GM18861 (cell line): ENCODE measurements around the gene LGALS3.
A peak's percentile ranks its signal among the peaks of the same experiment; 100 is the strongest.

Experiments used
- ATAC-seq: cut with Tn5 transposase; IDR thresholded peaks from one replicate; pipeline ENCODE4 v1.9.1; 2021; ENCODE audit not compliant: unreplicated experiment

The LGALS3 gene

DNA sequence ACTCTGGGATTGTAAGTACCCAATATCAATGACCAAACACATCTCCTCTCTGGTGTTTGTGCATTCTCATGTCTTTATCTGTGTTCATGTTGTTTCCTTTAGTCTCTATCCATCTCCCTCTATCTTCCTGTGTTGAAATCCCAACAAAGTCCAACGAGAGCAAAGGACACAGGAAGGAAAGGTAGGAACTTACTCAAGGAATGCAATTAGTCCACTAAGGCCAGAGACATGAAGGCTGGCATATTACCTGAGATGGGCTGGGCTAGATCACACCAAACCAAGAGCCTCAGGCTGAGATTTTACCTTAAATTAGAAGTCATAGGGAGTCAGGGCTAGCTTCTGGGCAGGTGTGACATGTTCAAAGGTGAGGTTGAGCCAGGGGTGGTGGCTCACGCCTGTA, 14.3 kb upstream of the LGALS3 start:
- ATAC-seq = no peak

DNA sequence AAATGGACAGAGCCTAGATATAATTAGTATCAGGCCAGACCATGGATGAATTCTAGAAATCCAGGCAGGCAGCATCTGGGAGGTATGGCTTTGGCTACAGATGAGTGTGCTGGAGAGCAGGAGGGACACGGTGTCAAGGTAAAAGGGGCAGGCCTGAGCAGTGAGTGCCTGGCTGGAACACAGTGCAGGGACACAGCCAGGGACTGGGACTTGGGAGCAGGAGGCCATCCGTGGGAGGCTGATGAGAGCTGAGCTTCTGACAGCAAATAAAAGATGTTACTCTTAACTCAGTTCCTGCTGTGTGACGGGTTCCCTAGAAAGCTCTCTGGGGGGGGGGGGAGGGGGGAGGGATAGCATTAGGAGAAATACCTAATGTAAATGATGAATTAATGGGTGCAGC, 13.6 kb upstream of the LGALS3 start:
- ATAC-seq = no peak

DNA sequence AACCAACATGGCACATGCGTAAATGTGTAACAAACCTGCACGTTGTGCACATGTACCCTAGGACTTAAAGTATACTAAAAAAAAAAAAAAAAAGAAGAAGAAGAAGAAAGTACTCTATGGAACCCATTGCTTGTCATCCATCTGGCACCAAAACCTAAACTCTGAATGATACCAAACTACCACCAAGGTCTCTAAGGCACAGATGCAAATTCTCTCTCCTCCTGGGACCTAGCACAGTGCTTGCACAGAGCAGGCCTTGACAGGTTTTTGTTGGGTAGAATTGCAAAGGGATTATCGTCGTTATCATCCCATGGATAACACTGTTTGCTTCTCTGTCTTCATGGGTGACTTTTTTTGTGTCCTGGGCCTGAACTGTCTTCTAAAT, 13.2 kb upstream of the LGALS3 start:
- ATAC-seq = no peak

- no peak for ATAC-seq
These were observed 12.6 kb upstream of the LGALS3 start for GRCh38 chr14:55116246-55117030.

DNA sequence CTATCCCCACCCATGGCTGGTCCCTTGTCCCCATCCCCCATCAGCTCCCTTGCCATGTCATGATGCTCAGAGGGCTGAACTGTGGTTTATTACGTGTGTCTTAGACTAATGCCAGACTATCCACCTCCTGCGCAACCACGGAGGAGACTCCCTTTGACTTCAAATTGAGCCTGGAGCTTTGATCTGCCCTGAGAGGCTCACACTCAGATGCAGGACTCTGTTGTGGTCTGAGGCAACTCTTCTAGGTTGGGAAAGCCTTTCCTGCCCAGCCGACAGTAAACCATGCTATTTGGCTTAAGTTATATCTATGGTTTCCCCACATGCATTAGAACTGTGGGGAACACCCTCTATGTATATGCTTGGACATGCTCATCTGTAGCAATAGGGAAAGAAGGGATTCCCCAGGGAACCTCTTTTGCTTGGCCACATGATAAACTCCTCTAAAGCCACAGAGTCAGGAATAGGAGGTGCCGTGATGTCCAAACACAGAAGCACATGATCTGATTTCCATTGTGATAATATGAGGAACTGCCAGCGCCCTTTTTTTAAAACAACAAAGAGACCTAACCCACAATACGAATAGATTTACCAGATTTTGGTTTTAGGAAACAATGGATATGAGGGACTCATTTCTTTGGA, 11.1 kb upstream of the LGALS3 start:
- no peak for ATAC-seq

DNA sequence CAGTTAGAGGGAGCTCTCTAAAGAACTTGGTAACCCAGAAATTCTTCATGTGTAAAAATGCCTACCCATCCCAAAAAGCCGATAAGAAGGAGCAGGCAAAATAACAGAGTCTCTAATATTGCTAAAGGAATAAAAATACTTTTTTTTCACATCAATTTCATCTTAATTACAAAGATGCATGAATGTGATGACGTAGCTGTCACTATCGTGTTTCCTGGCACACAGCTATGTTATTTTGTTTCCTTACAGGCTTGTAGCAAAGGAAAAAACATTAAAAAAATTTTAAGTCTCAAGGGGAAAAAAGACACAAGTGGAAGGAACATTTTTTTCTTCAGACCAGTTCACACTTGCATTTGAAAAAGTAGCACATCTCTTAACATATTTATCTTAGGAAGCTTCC, 10.3 kb upstream of the LGALS3 start:
- ATAC-seq = no peak

DNA sequence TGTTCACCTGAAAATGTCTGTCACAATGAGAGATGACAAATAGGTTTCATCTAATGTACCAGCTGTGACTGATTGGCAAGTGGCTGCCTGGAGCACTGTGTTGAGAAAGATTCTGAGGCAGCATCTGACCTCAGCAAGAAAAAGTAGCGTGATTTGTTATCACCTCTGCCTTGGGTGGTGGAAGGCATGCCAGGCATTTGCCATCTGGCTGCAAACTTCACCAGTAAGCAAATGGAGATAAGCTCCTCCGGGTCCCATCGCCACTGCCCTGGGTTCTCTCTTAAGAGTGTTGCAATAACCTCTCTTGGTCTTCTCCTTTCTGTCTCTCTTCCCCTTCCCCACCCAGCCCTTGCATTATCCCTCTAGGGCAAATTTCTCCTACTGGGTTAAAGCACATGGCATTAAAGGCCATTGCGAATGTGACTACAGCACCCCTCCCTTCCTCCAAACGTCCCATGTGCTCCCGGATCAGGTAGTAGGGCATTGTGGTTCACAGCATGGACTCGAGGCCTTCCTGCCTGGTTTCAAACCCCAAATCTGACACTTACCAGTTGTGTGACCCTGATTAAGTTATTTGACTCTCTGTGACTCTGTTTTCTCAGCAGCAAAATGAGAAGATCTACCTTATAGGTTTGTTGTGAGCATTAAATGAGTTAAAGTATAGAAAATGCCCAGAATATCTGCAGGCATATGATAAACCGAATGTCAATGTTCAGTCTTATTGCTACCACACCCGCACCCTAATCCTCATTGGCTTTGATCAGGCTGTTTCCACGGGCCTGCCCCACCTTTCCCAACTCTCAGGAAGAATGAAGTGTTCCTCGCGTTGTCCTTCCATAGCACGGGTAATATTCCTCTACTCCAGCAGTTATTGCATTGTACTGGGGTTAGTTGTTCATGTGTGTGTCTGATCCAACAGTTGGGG, 8.2 kb upstream of the LGALS3 start:
- no peak for ATAC-seq

DNA sequence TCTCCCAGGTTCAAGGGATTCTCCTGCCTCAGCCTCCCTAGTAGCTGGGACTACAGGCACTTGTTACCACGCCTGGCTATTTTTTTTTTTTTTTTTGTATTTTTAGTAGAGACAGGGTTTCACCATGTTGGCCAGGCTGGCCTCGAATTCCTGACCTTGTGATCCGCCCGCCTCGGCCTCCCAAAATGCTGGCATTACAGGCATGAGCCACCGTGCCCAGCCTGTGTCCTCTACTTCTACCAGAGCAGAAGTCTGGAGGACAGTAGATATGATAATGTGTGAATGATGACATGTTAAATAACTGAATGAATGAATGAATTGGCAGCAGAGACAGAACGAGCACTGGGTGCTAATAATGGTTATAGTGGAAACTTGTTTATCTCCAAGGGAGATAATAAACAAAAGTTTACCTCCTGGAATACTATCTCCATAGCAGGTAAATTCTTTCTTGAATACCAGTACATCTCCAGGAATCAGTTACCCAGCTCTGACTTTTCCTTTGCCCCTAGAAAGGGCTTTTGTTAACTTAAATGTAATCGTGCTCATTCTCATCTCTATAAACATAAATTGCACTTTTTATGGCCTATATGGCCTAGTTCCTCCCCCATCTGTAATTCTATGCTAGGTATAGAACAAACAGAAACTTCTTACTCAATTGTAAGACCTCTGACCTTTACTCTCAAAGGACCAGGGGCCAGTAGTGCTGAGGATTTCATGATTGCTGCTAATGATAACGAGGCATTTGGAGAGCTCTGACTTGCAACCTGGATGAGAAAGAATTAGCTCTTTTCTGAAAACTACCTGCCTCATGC, 7.2 kb upstream of the LGALS3 start:
- no peak for ATAC-seq

- ATAC-seq = no peak
These were observed 6.5 kb upstream of the LGALS3 start for GRCh38 chr14:55122440-55122986.

- ATAC-seq = no peak
These were observed 6.0 kb upstream of the LGALS3 start for GRCh38 chr14:55123101-55123500.

DNA sequence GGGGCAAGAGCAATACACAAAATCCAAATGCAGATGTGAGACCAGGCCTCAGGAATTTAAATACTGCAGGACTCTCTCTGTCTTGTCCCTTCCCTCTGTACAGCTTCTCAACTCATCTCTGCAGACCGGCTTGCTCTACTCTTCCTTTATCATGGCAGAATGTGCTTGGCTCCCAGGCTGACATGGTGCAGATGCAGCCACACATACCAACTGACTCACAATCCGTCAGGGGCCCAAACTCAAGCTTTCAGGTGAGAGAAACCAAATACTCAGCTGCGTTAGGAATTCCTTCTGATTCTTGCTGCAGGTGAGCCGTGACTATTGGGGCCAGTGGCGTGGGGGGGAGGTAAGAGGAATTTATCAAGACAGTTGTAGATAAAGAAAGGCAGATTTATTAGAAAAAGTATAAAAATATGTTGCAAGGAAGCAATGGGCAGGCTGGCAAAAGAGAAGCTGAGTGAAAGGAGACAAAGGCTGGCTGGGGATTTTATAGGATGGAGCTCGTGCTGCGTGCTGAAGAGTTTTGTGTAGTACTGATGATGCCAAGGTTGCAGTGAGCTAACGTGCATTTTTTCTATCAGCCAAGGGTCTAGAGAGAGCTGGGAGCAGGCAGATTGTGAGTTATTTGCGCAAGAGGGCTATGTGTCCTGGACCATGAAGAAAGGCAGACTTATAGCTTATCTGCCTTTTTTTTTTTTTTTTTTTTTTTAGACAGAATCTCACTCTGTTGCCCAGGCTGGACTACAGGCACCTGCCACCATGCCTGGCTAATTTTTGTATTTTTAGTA, 5.0 kb upstream of the LGALS3 start:
- ATAC-seq = no peak

- no peak for ATAC-seq
These were observed 4.2 kb upstream of the LGALS3 start for GRCh38 chr14:55124774-55125386.

- ATAC-seq = no peak
These were observed 3.6 kb upstream of the LGALS3 start for GRCh38 chr14:55125403-55125802.

DNA sequence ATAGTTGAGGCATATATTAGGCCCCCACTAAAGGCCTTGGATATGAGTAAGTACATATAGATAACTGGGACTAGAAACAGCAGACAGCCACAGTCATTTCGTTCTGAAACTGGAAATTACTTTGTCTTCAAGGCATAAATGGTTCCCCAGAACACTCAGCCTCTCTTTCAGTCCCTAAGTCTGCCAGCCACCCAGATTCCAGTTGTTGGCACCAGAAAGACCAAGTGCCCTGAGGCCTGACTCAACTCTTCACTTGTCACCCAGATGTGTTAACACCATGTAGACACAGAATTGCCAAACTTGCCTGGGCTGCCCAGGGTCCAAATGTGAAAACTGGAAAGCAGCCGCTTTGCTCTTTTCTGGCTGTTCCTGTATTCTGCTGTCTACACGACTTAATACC, 3.0 kb upstream of the LGALS3 start:
- no peak for ATAC-seq

- ATAC-seq = no peak
These were observed 2.1 kb upstream of the LGALS3 start for GRCh38 chr14:55126932-55127459.

GRCh38 chr14:55127460-55127951, 1.5 kb upstream of the LGALS3 start:
- no peak for ATAC-seq

GRCh38 chr14:55128386-55129085, 516 bp upstream of the LGALS3 start:
- ATAC-seq = no peak

DNA sequence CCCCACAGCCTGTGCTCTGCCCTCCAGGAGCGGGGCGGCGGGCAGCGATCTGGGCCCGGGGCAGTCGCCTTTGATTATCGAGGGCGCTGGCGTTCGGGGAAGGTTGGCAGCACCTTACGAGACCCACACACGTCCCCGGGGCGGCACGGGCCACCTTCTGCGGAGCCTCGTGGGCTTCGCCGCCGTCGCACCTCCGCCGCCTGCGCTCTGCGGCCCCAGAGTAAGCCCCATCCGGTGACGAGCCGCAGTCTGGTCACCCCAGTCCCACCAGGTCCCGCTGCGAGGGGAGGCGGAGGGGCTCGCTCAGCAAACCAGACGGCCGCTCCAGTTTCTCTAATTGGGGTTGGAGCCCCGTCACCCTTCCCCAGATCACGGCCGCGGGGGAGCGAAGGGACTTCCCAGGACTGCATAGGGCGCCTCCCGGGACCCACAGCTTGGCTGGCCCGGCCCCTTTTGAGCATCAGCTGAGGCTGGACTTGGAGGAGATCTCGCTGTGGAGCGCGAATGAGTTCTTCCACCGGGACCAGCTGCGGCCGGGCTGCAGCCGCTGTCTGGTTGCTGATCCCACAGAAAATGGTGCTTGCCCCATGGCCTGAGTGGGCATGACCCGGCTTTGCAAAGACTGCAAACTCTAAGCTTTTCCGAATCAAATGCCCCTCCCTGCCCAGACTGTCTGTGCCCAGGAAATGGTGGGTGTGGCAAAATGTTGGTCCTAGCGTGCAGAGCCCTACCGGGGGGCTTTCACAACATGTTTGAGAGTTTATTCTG, 560 bp downstream of the LGALS3 start:
- ATAC-seq = peak; percentile 25
